GM18907 (cell line): ENCODE results near the gene CRHR1.

Experiments used
- ATAC-seq: cut with Tn5 transposase; IDR thresholded peaks from one replicate; pipeline ENCODE4 v1.9.1; 2021; ENCODE audit warnings: mild to moderate bottlenecking, moderate library complexity; ENCODE audit not compliant: unreplicated experiment

Gene CRHR1

GRCh38 chr17:45818699-45819098 lies 34.6 kb downstream of the CRHR1 start:
- ATAC-seq, result no peak

GRCh38 chr17:45819632-45820031 lies 35.5 kb downstream of the CRHR1 start:
- ATAC-seq, result no peak

GRCh38 chr17:45820052-45820780 lies 36.1 kb downstream of the CRHR1 start:
- no peak for ATAC-seq

GRCh38 chr17:45821147-45821546 lies 37.0 kb downstream of the CRHR1 start:
- ATAC-seq, result no peak

GRCh38 chr17:45823598-45823997 lies 39.5 kb downstream of the CRHR1 start:
- no peak for ATAC-seq

- no peak for ATAC-seq
Observed at GRCh38 chr17:45824475-45824874, 40.4 kb downstream of the CRHR1 start.

GRCh38 chr17:45824901-45825492 lies 40.9 kb downstream of the CRHR1 start:
- ATAC-seq, result no peak

GRCh38 chr17:45825792-45826191 lies 41.7 kb downstream of the CRHR1 start:
- no peak for ATAC-seq

GRCh38 chr17:45826919-45827588 lies 42.9 kb downstream of the CRHR1 start:
- no peak for ATAC-seq

- no peak for ATAC-seq
Observed at GRCh38 chr17:45828171-45828570, 44.1 kb downstream of the CRHR1 start.

- ATAC-seq, result no peak
Observed at GRCh38 chr17:45828582-45829133, 44.5 kb downstream of the CRHR1 start.

GRCh38 chr17:45833920-45834319 lies 49.8 kb downstream of the CRHR1 start:
- no peak for ATAC-seq

- ATAC-seq, result no peak
Observed at GRCh38 chr17:45834471-45835396, 50.6 kb downstream of the CRHR1 start.

GRCh38 chr17:45835481-45835880 lies 51.4 kb downstream of the CRHR1 start:
- ATAC-seq, result no peak

GRCh38 chr17:45836047-45837044 lies 52.2 kb downstream of the CRHR1 start:
- ATAC-seq, result no peak

GRCh38 chr17:45837187-45837586 lies 53.1 kb downstream of the CRHR1 start:
- no peak for ATAC-seq

GRCh38 chr17:45837603-45838002 lies 53.5 kb downstream of the CRHR1 start:
- ATAC-seq, result no peak

GRCh38 chr17:45838751-45839295 lies 54.7 kb downstream of the CRHR1 start:
- ATAC-seq, result no peak

- no peak for ATAC-seq
Observed at GRCh38 chr17:45839442-45839841, 55.3 kb downstream of the CRHR1 start.
